ENCODE results near the gene ADA. TPM values are rescaled to one million over a fixed set of nuclear protein-coding genes. Genes with fewer than 3 reads are reported as not detected.
"Not testable (repeated sequence)": the region's sequence is repeated elsewhere in the genome, so short reads cannot be mapped to it uniquely, and the experiment has no call there.

Gene ADA
- total RNA-seq, 1 experiment from 2014 or later: 41.4 TPM

DNA sequence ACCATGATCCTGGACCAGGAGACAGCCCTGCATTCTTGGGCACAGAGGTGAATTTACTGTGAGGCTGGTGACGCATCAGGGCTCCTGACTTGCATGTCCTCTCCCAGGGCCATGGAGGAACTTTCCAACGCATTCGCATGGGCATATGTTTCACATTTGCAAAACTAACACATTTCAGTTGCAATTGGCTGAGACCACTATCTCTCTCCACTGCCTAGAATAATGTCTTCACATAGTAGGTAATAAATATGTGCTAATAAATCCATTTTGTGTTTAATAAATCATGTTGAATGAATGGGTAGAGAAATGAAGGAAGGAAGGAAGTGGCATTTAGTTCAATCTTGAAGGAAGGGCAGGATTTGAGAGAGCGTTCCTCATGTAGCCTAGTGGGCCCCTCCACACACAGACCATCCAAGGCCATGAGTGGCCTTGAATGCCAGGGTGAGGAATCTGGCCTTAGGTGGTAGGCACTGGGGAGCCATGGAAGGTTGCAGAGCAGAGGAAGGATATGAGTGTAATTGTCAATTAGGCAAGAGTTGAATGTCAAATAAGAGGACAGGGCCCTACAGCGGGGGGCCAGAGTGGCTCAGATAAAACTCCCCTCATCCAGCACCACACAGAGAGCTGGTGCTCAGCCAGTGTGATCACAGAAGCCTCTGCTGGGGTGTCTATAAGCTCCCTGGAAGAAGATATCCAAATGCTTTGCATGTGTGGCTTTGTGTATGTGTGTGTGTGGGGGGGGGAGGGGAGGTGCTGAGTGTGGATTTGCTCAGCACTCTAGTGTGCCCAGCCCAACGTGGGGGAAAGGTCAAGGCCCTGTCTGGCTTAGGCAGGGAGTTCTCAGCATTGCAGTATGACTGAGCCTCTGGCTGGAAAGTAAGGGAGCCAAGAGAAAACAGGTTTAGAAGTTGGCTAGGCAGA is 32.8 kb upstream of the ADA start:
- Histone ChIP-seq H3K36me3 (no peaks in the 10 kb centered on the region), H3K9me3 (no peaks in the 10 kb centered on the region), H3K4me3 (no peak overlapping the region), H3K27me3 (no peaks in the 10 kb centered on the region)
- no peak for DNase-seq

DNA sequence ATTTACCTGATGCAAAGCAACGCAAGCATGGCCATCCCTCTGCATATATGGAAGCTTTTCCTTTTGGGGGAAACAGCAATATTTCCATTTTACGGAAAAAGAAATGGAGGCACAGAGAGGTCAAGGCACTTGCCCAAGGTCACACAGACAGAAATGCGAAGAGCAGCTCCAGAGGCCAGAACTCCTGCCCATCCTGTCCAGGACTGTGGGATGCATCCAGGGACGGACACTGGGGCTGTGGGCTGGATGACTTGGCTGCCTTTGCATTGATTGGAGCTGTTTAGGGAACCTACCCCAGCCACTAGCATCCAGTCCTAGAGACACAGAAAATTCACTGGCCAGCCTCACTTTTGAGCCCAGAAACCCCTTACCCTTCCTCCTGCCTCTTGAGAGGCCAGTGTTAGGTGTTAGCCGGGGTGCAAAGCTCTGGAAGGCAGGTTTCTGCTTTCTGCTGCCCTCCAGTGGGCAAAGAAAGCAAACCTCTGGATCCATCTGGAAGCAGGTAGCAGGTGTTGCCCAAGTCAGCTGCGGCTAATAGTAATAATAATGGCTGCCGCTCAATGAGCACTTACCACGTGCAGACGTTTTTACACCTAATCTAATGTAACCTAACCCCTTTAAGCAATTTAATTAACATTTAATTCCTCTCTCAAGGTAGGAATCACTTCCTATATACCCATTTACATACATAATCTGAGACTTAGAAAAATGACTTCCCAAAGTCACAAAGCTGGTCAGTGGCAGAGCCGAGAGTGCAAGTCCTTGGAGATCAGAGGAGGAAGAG is 32.0 kb upstream of the ADA start:
- Histone ChIP-seq H3K9me3 (no peaks in the 10 kb centered on the region), H3K4me3 (no peak overlapping the region), H3K27me3 (no peaks in the 10 kb centered on the region), H3K36me3 (no peaks in the 10 kb centered on the region)
- peak; percentile 36 for DNase-seq

DNA sequence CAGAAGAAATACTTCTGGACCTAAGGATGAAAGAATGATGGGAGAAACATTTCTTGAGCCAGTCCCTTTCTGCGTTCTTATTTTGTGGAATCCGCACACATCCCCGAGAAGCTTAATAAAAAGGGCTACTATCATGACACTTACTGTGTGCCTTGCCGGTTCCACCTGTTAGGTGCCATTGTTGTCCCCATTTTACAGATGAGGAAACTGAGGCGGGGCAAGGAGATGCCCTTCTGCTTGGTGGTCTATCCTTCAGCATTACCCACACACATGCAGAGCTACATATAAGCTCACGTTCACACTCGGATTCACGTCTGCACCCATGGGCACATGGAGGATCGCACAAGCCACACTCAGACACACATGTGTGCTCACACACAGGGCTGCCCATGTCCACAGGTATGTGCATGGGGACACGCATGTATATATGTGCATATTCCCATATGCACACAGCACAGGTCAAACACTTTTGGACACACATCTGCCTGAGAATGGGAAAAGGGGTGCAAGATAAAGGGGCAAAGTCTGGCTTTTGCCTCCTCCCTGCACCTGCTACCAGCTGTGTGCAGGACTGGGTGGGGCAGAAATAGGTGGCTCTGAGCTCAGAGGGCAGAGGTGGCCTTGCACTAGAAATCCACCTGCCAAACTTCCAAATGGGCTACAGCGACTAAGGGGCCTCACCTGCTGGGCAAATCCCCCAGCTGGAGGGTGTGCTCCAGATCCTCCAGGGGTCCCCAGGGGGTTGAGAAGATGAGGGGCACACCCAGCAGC is 30.5 kb upstream of the ADA start:
- no peak for DNase-seq
- H3K9me3 ChIP-seq: no peaks in the 10 kb centered on the region
- no peak overlapping the region for H3K4me3 ChIP-seq
- H3K36me3 ChIP-seq: no peaks in the 10 kb centered on the region
- no peaks in the 10 kb centered on the region for H3K27me3 ChIP-seq

DNA sequence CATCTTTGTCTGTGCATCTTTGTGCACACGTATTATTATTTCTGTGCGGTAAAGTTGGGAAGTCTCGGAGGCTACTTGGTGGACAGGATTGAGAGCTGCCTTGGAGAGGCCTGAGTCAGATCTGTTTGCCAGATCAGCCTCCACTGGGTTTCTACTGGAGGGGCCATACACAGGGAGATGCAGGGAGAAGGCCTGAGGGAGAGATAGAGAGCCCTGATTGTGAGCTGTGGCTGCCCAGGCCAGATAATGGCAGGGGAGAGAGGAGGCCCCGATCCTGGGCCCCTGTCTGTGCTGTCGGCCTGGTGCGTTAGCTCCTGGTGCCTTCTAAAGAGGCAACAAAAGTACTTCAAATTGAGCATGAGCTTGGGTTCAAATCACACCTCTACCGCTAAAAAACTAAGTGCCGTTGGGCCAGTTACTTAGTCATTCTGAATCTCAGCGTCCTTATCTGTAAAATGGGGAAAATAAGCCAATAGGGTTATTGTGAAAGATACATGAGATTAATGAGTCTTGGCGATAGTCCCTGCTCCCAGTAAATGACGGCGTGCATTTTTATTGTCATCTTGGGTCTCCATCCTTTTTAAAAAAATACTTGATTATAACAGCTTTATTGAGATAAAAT is 27.6 kb upstream of the ADA start:
- no peaks in the 10 kb centered on the region for H3K27me3 ChIP-seq
- no peak overlapping the region for H3K4me3 ChIP-seq
- DNase-seq: no peak
- no peaks in the 10 kb centered on the region for H3K36me3 ChIP-seq
- no peaks in the 10 kb centered on the region for H3K9me3 ChIP-seq

DNA sequence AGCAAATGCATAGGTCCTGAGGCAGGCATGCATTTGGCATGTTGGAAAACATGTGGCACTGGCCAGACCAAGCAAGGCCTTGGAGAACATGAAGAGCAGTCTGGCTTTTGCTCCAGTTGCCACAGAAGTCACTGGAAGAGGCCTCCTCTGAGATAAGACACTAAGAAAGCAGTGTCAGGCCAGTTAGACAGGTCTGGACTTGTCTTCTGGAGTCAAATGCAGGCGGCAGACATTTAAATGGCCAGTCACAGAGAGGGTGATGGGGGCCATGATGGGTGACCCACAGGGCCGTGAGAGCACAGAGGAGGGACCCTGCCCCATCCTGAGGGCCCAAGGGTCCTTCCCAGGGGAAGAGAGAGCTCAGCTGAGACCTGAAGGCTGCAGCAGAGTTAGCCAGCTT is 26.7 kb upstream of the ADA start:
- no peak for DNase-seq
- H3K4me3 ChIP-seq: no peak overlapping the region
- H3K36me3 ChIP-seq: no peaks in the 10 kb centered on the region
- H3K27me3 ChIP-seq: no peaks in the 10 kb centered on the region
- H3K9me3 ChIP-seq: no peaks in the 10 kb centered on the region

DNA sequence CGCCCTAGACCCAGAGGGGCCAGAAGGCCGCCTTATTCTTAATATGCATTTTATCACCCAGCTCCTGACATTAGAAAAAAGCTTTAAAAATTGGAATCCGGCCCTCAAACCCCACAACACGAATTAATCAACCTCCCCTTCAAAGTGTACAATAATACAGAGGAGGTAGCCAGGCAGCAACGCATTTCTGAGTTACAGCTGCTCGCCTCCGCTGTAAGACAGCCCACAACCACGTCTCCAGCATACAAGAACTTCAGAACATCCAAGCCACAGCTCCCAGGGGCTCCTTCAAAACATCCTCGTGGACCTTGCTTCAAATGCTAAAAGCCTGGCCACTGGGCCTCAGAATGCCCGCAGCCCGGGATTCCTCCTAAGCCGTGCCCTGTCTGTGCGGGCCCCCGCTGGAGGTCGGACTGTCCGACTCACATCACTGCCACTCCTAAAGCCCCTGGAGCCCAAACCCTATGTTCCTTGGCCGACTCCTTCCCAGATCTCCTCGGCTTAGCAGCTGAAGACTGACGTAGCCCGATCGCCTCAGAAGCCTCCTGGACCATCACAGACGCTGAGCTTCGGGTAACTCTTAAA is 20.9 kb upstream of the ADA start:
- not testable (repeated sequence) for H3K36me3 ChIP-seq, H3K27me3 ChIP-seq, H3K9me3 ChIP-seq

DNA sequence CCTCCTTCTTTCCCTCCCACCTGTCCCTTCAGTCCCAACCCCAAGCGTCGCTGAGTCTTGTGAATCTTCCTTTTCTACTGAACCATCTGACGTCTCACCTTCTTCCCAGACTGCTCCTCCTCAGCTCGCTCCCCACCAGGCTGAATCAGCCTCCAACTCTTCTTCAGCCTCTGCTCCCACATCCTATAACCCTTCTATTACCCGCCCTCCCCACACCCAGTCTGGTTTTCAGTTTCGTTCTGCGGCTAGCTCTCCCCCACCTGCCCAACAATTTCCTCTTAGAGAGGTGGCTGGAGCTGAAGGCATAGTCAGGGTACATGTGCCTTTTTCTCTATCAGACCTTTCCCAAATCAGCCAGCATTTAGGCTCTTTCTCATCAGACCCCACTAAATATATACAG is 20.0 kb upstream of the ADA start:
- H3K27me3 ChIP-seq, DNase-seq, H3K36me3 ChIP-seq: not testable (repeated sequence)

More for the DNA sequence above, 20.9 kb upstream of the ADA start:
- not testable (repeated sequence) for H3K4me3 ChIP-seq, DNase-seq

DNA sequence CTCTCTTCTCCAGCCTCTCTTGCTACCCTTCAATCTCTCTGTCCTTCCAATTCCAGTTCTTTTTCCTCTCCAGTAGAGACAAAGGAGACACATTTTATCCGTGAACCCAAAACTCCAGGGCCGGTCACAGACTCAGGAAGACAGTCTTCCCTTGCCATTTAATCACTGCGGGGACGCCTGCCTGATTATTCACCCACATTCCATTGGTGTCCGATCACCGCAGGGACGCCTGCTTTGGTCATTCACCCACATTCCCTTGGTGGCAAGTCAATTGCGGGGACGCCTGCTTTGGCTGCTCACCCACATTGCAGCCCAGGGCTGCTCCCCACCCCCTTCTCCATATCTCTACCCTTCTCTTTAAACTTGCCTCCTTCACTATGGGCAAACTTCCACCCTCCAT is 19.4 kb upstream of the ADA start:
- DNase-seq: peak; percentile 63
- H3K4me3 ChIP-seq, H3K36me3 ChIP-seq: not testable (repeated sequence)

More for the DNA sequence above, 20.0 kb upstream of the ADA start:
- not testable (repeated sequence) for H3K4me3 ChIP-seq, H3K9me3 ChIP-seq

DNA sequence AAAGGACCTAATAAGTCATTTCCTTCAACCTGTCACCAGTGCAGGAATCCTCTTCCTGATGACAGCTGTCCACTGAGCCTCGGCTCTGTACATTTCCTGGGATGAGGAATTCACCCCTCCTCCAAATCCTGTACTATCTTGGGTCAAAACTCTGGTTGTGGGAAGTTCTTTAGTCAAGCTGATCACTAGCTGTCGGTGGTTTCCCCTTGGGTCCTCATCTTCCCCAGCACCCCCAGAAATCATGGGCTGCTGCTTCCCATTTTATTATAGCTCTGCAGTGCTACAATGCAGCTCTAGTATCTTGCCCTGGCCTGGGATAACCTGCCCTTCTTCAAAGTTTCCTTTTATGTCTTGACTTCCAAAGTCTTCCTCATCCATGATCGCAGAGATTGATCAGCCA is 14.6 kb upstream of the ADA start:
- H3K9me3 ChIP-seq: no peaks in the 10 kb centered on the region
- no peaks in the 10 kb centered on the region for H3K36me3 ChIP-seq
- DNase-seq: no peak
- 0 out of 2 replicates have a peak, but pooled peaks cover 2% of the 10 kb centered on the region for H3K27me3 ChIP-seq
- H3K4me3 ChIP-seq: no peak overlapping the region

More for the DNA sequence above, 19.4 kb upstream of the ADA start:
- H3K27me3 ChIP-seq, H3K9me3 ChIP-seq: not testable (repeated sequence)

DNA sequence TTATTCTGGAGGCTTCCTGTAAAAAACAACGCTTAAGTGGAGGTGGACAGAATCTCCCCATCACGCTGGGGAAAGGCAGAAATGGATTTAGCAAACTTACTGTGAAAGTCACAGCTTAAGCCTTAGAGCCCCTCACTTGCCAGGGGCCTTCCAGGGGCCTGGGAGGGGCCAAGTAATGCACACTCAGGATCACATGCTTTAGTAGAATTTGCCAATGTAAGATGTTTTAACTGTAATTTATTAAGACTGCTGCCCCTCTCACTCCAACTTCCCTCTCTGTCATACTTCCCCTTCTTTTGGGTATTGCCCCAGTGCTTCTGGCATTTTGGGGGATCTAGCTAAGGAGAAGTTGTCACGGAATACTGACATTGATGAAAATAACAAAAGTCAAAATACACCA is 12.6 kb upstream of the ADA start:
- no peak overlapping the region for H3K4me3 ChIP-seq

DNA sequence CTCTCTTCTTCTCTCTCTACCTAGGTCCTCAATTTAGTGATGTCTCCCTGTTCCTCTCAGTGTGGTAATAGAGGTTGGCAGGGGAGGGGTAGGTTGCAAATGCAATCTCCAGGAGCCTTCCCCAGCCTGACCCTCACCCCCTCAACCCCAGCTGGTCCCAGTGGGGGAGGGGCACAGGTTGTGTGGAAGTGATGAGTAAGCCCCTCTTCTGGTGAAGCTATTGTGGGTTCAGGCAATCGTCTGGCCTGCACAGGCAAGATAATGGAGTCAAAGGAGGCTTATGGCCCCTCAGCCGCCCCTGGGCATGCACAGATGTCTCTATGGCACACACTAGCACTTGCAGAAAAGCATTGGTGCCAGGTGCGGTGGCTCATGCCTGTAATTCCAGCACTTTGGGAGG is 10.8 kb upstream of the ADA start:
- Histone ChIP-seq H3K4me3 (no peak overlapping the region), H3K36me3 (no peaks in the 10 kb centered on the region), H3K27me3 (0 out of 2 replicates have a peak, but pooled peaks cover 2% of the 10 kb centered on the region), H3K9me3 (0 out of 2 replicates have a peak, but pooled peaks cover 2% of the 10 kb centered on the region)
- no peak for DNase-seq

More for the DNA sequence above, 12.6 kb upstream of the ADA start:
- no peak for DNase-seq
- H3K27me3 ChIP-seq: 0 out of 2 replicates have a peak, but pooled peaks cover 2% of the 10 kb centered on the region
- no peaks in the 10 kb centered on the region for H3K9me3 ChIP-seq
- no peaks in the 10 kb centered on the region for H3K36me3 ChIP-seq

DNA sequence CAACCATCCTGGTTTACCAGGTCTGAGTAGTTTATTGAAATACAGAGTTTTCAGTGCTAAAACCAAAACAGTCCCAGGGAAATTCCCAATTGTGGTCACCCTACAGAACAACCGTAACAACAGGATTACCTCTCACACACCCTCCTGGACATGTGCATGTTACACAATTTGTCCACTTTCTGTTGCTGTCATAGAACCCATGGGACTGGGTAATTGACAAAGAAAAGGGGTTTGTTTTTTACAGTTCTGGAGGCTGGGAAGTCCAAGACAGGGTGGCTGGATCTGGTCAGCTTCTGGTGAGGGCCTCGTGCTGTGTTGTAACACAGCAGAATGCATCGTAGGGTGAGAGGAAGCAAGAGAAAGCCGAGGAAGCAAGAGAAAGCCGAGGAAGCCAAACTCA is 9.1 kb upstream of the ADA start:
- no peaks in the 10 kb centered on the region for H3K36me3 ChIP-seq
- DNase-seq: no peak
- H3K9me3 ChIP-seq: 0 out of 2 replicates have a peak, but pooled peaks cover 2% of the 10 kb centered on the region
- no peak overlapping the region for H3K4me3 ChIP-seq
- H3K27me3 ChIP-seq: no peaks in the 10 kb centered on the region

DNA sequence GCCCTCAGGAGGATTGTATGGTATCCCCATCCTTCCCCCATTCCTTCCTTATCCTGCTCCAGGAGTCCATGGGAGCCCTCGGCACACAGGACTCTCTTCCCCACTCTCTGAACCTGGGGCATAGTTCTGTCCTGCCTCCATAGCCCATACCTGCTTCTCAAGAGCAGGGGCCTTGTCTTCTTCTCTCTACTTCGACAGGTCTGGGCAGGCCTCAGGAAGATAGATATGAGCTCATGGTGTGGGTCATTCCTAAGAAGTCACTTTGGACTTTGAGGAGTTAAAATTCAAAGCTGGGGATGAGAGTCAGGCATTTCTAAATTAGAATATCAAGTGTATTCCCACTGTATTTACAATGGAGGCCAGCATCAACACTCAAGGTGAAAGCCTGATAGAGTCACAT is 8.4 kb upstream of the ADA start:
- H3K27me3 ChIP-seq: no peaks in the 10 kb centered on the region
- H3K4me3 ChIP-seq: no peak overlapping the region
- DNase-seq: no peak
- no peaks in the 10 kb centered on the region for H3K36me3 ChIP-seq
- 0 out of 2 replicates have a peak, but pooled peaks cover 2% of the 10 kb centered on the region for H3K9me3 ChIP-seq

DNA sequence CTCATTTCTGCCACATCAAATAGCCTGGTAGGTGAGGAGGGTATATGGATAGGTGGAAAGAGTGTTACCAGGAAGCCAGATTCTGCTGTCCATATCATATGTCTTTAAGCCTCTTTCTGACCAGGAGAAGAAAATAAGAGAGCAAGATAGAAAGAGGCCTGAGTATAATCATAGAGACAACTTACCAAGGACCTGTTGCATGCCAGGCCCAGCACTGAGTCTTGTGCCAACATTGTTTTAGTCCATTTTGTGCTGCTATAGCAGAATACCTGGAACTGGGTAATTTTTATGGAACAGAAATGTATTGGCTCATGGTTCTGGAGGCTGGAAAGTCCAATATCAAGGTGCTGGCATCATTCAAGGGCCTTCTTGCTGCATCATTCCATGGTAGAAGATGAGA is 7.3 kb upstream of the ADA start:
- Histone ChIP-seq H3K9me3 (0 out of 2 replicates have a peak, but pooled peaks cover 2% of the 10 kb centered on the region), H3K27me3 (no peaks in the 10 kb centered on the region), H3K4me3 (no peak overlapping the region), H3K36me3 (no peaks in the 10 kb centered on the region)
- DNase-seq: no peak

DNA sequence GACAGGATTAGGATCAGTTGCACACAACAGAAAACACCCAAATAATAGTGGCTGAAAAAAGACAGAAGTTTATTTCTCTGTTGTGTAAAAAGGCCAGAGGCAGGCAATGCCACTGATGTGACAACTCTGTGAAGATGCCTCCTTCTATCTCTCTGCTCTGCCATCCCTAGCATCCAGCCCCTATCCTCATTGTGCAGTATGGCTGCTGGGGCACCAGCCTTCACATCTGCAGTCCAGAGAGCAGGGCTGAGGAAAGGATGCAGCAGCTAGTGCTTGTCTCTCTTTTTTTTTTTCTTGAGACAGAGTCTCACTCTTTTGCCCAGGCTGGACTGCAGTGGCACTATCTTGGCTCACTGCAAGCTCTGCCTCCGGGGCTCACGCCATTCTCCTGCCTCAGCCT is 6.4 kb upstream of the ADA start:
- no peak for DNase-seq
- Histone ChIP-seq H3K27me3 (no peaks in the 10 kb centered on the region), H3K9me3 (0 out of 2 replicates have a peak, but pooled peaks cover 2% of the 10 kb centered on the region), H3K4me3 (no peak overlapping the region), H3K36me3 (no peaks in the 10 kb centered on the region)

DNA sequence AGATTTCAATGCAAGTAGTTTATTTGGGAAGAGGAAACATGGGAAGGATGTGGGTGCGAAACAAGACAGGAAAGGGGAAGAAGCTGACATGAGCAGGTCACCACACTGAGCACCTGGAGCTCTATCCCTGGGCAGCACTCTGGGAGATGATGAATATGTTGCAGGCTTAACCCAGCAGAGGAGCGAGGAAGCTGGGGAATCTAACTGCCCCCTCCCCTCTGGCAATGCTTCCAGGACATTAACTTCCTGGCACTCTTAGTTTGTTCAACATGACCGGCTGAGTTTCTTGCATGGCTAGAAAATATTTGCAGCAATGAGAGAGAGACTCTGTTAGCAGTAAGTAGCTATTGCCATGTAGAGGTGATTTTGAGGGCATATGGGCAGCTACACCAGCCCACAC is 4.9 kb upstream of the ADA start:
- Histone ChIP-seq H3K36me3 (no peaks in the 10 kb centered on the region), H3K27me3 (no peaks in the 10 kb centered on the region), H3K9me3 (0 out of 2 replicates have a peak, but pooled peaks cover 2% of the 10 kb centered on the region), H3K4me3 (no peak overlapping the region)
- no peak for DNase-seq
